A673 (cell line): ENCODE data around the gene XKR7. TPM values are rescaled to one million over a fixed set of nuclear protein-coding genes. Genes with fewer than 3 reads are reported as not detected.

ENCODE experiments used
- BruUV-seq: library from RNA; stranded (reverse); fragments of 400-500 nt; replicated peaks from 2 replicates; lab custom pipeline; 2021; lab: Mats Ljungman, UMichigan
- CTCF ChIA-PET: fragments of 300-600 bp; sonication (Branson Sonifier 250); formaldehyde crosslinking; loops from one replicate; lab custom pipeline; 2022; ENCODE audit warnings: antibody characterized with exemption; lab: Charles Lee
- POLR2A ChIA-PET: fragments of 300-600 bp; sonication (Branson Sonifier 250); formaldehyde crosslinking; loops from one replicate; lab custom pipeline; 2022; ENCODE audit warnings: antibody characterized with exemption; ENCODE audit not compliant: low non-redundant PET; lab: Charles Lee
- DNase-seq: peaks from one replicate; pipeline ENCODE4 v3.0.0-alpha.2; 2015; ENCODE audit warnings: low spot score
- H3K27ac ChIP-seq: fragments of 200-600 bp; sonication (generic); 2 replicates; pipeline ENCODE4 v1.5.1; 2016; ENCODE audit warnings: mixed run types, low read depth, mild to moderate bottlenecking, mixed read lengths, antibody characterized with exemption, low read length; ENCODE audit not compliant: poor library complexity, severe bottlenecking
- H3K27me3 ChIP-seq: fragments of 200-600 bp; sonication (generic); replicated peaks from 2 replicates; pipeline ENCODE4 v1.6.1; 2017; ENCODE audit warnings: mixed run types, low read depth, mild to moderate bottlenecking, mixed read lengths, antibody characterized with exemption, low read length; ENCODE audit not compliant: insufficient read depth, poor library complexity
- H3K36me3 ChIP-seq: fragments of 200-600 bp; sonication (generic); 2 replicates; pipeline ENCODE4 v1.6.1; 2016; ENCODE audit warnings: mixed run types, mild to moderate bottlenecking, mixed read lengths, antibody characterized with exemption, low read length; ENCODE audit not compliant: insufficient read depth, poor library complexity, severe bottlenecking
- H3K4me1 ChIP-seq: fragments of 200-600 bp; sonication (generic); 2 replicates; pipeline ENCODE4 v1.6.1; 2017; ENCODE audit warnings: mixed run types, mild to moderate bottlenecking, mixed read lengths, antibody characterized with exemption, low read length; ENCODE audit not compliant: insufficient read depth, poor library complexity, severe bottlenecking
- H3K4me3 ChIP-seq: fragments of 200-600 bp; sonication (generic); 2 replicates; pipeline ENCODE4 v1.5.1; 2016; ENCODE audit warnings: low read depth, mixed run types, mild to moderate bottlenecking, mixed read lengths, low read length; ENCODE audit not compliant: poor library complexity, severe bottlenecking
- H3K9me3 ChIP-seq: fragments of 200-600 bp; sonication (generic); 2 replicates; pipeline ENCODE4 v1.6.1; 2016; ENCODE audit warnings: mixed run types, low read depth, mild to moderate bottlenecking, mixed read lengths, antibody characterized with exemption, low read length; ENCODE audit not compliant: poor library complexity, severe bottlenecking
- CTCF ChIP-seq: fragments of 300-800, 200-600 bp; sonication (generic); conservative IDR thresholded peaks from 2 replicates; pipeline ENCODE4 v1.5.1; 2017; ENCODE audit warnings: low read depth, mild to moderate bottlenecking, antibody characterized with exemption, low read length, moderate library complexity, mixed read lengths
- EZH2 ChIP-seq: fragments of 200-600 bp; sonication (generic); IDR thresholded peaks from 2 replicates; pipeline ENCODE4 v1.6.1; 2017; ENCODE audit warnings: borderline replicate concordance, low read depth, mild to moderate bottlenecking, mixed read lengths, antibody characterized with exemption, low read length; ENCODE audit not compliant: poor library complexity, severe bottlenecking
- intact Hi-C: fragments of 100-400 bp; cut with micrococcal nuclease; formaldehyde crosslinking; loops from one replicate; pipeline ENCODE4 v1.10.0; 2022; ENCODE audit not compliant: unreplicated experiment
- total RNA-seq: library from RNA; stranded (reverse); gene quantifications from 2 replicates; pipeline ENCODE4 v1.2.3, GENCODE V29; 2021

Gene XKR7
- total RNA-seq, 1 experiment from 2014 or later: not detected

GRCh38 chr20:32050324-32050841 lies 82.4 kb downstream of the XKR7 start:
- Histone ChIP-seq H3K9me3 (no peaks in the 10 kb centered on the region), H3K27me3 (peaks cover 51% of the 10 kb centered on the region), H3K36me3 (no peaks in the 10 kb centered on the region), H3K27ac (no peak overlapping the region), H3K4me3 (no peak overlapping the region), H3K4me1 (peaks cover 4% of the 10 kb centered on the region)
- intact Hi-C loops: no loop called here
- ChIA-PET POLR2A (no interaction called here), CTCF (no interaction called here)
- TF ChIP-seq CTCF (no peak), EZH2 (no peak)
- no TSS peak for BruUV-seq
- no peak for DNase-seq

- DNase-seq: no peak
- intact Hi-C loops: no loop called here
- H3K9me3 ChIP-seq: no peaks in the 10 kb centered on the region
- BruUV-seq: no TSS peak
- no peak overlapping the region for H3K4me3 ChIP-seq
- TF ChIP-seq CTCF: no peak
- ChIA-PET CTCF (no interaction called here), POLR2A (interaction anchor here (0.6 kb wide), 1 partner anchor 9 kb away, joined by 11 read pairs; no protein-coding TSS in a partner anchor)
- no peaks in the 10 kb centered on the region for H3K36me3 ChIP-seq
- peaks cover 51% of the 10 kb centered on the region for H3K27me3 ChIP-seq
- peaks cover 4% of the 10 kb centered on the region for H3K4me1 ChIP-seq
- H3K27ac ChIP-seq: no peak overlapping the region
Observed at GRCh38 chr20:32050851-32051556, 83.1 kb downstream of the XKR7 start.

- no peaks in the 10 kb centered on the region for H3K36me3 ChIP-seq
- DNase-seq: no peak
- no peak overlapping the region for H3K27ac ChIP-seq
- H3K27me3 ChIP-seq: peaks cover 51% of the 10 kb centered on the region
- intact Hi-C loops: no loop called here
- ChIA-PET POLR2A (interaction anchor here (0.6 kb wide), 1 partner anchor 8 kb away, joined by 11 read pairs; no protein-coding TSS in a partner anchor), CTCF (no interaction called here)
- H3K9me3 ChIP-seq: no peaks in the 10 kb centered on the region
- peaks cover 4% of the 10 kb centered on the region for H3K4me1 ChIP-seq
- TF ChIP-seq EZH2 (no peak), CTCF (no peak)
- no TSS peak for BruUV-seq
- no peak overlapping the region for H3K4me3 ChIP-seq
Observed at GRCh38 chr20:32051720-32052089, 83.8 kb downstream of the XKR7 start.
